ENCODE data around the gene TCF20. TPM values are rescaled to one million over a fixed set of nuclear protein-coding genes. Genes with fewer than 3 reads are reported as not detected.

TCF20 gene
- polyA plus RNA-seq, 1 of the 3 experiments (the other 2 are of a cell fraction), result 8.5 TPM

DNA sequence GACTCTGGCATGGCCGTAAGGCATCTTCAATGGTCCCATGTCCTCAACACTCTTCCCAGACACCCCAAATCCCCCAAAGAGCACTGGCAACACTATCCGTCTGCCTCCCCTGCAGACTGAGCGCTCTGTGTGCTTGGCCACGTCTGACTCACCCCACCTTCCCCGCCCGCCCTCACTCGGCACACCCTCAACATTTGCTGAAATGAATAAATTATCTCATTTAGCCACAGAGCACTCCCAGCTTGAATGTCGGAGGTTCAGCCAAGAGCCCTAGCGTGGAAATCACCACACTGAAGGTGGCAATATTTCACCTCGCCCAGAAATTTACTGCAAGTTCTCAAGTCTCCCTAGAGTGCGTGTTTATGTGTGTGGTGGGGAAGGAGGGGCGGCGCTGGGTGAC, 46.6 kb upstream of the TCF20 start:
- TF ChIP-seq JUND (IDR thresholded peaks at IDR 0.05) (no peak), SMC3 (IDR thresholded peaks at IDR 0.05; ENCODE audit: low read depth, low read length) (no peak), CTCF (IDR thresholded peaks at IDR 0.05) (no peak), EP300 (IDR thresholded peaks at IDR 0.05; ENCODE audit: borderline replicate concordance in 1 of 2, low read depth in 1 of 2, low read length in 1 of 2) (no peak), TAF1 (IDR thresholded peaks at IDR 0.05; ENCODE audit: borderline replicate concordance, low read depth, low read length) (no peak), MEF2A (IDR thresholded peaks at IDR 0.05; ENCODE audit: borderline replicate concordance, low read depth) (no peak), MXI1 (IDR thresholded peaks at IDR 0.05; ENCODE audit: low read depth, low read length) (no peak), RFX5 (IDR thresholded peaks at IDR 0.05; ENCODE audit: low read length) (no peak), FOXJ3 (CRISPR knock-in tag; IDR thresholded peaks at IDR 0.05) (no peak), PBX3 (IDR thresholded peaks at IDR 0.05) (no peak), GABPA (IDR thresholded peaks at IDR 0.05; ENCODE audit: low read depth) (no peak), SIN3A (IDR thresholded peaks at IDR 0.05; ENCODE audit: borderline replicate concordance, low read depth, low read length) (no peak), ELF1 (IDR thresholded peaks at IDR 0.05) (no peak), NRF1 (IDR thresholded peaks at IDR 0.05; ENCODE audit: low read depth, low read length) (no peak), RAD21 (IDR thresholded peaks at IDR 0.05; ENCODE audit: low read length) (no peak)
- TF ChIP-seq, protein P1, sequence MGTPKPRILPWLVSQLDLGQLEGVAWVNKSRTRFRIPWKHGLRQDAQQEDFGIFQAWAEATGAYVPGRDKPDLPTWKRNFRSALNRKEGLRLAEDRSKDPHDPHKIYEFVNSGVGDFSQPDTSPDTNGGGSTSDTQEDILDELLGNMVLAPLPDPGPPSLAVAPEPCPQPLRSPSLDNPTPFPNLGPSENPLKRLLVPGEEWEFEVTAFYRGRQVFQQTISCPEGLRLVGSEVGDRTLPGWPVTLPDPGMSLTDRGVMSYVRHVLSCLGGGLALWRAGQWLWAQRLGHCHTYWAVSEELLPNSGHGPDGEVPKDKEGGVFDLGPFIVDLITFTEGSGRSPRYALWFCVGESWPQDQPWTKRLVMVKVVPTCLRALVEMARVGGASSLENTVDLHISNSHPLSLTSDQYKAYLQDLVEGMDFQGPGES (IDR thresholded peaks at IDR 0.05; ENCODE audit: low read depth, low read length), result no peak
- Histone ChIP-seq H4K20me1 (ENCODE audit: insufficient read depth) (no peaks in the 10 kb centered on the region), H3K4me1 (ENCODE audit: control insufficient read depth in 1 of 2, insufficient read depth in 2 of 2, low read depth in 1 of 2, low read length in 1 of 2) (peaks cover 0 to 32% of the 10 kb centered on the region in 2 experiments; a peak in 1 of 4 replicates), H3K36me3 (replicated peaks in 1 of 2; ENCODE audit: control insufficient read depth in 1 of 2, insufficient read depth in 2 of 2, low read length in 1 of 2) (no peaks in the 10 kb centered on the region), H3K9me2 (no peaks in the 10 kb centered on the region), H2AFZ (ENCODE audit: low read depth) (no peak overlapping the region), H3K27me3 (ENCODE audit: insufficient read depth) (no peaks in the 10 kb centered on the region), H3K4me3 (ENCODE audit: low read depth in 2 of 2, low read length in 1 of 2) (no peak overlapping the region), H3K79me2 (ENCODE audit: insufficient read depth) (no peaks in the 10 kb centered on the region), H3K27ac (ENCODE audit: low read depth in 2 of 2, low read length in 1 of 2) (no peak overlapping the region), H3K9me3 (no peaks in the 10 kb centered on the region), H3K9ac (no peak overlapping the region), H3K4me2 (no peak overlapping the region), H3F3A (replicated peaks; ENCODE audit: insufficient read depth) (no peaks in the 10 kb centered on the region)
- CTCF ChIA-PET, result interaction anchor here (1.3 kb wide), 1 partner anchor 20 kb away, joined by 3 read pairs; no protein-coding TSS in a partner anchor
- POLR2A ChIA-PET, result no interaction called here
- DNase-seq, result no peak
- 83% methylated on average over 10 of the region's 13 CpGs for WGBS (ENCODE audit: low lambda C conversion rate)

GRCh38 chr22:42315392-42315756, 44.9 kb upstream of the TCF20 start:
- no peak for DNase-seq
- Histone ChIP-seq H3K4me3 (ENCODE audit: low read depth in 2 of 2, low read length in 1 of 2) (no peak overlapping the region), H3K27me3 (ENCODE audit: insufficient read depth) (no peaks in the 10 kb centered on the region), H3K36me3 (replicated peaks in 1 of 2; ENCODE audit: control insufficient read depth in 1 of 2, insufficient read depth in 2 of 2, low read length in 1 of 2) (no peaks in the 10 kb centered on the region), H3K9me3 (no peaks in the 10 kb centered on the region), H3K9me2 (no peaks in the 10 kb centered on the region), H3K79me2 (ENCODE audit: insufficient read depth) (no peaks in the 10 kb centered on the region), H3K27ac (ENCODE audit: low read depth in 2 of 2, low read length in 1 of 2) (no peak overlapping the region), H3K9ac (no peak overlapping the region), H3K4me1 (ENCODE audit: control insufficient read depth in 1 of 2, insufficient read depth in 2 of 2, low read depth in 1 of 2, low read length in 1 of 2) (peaks cover 0 to 32% of the 10 kb centered on the region in 2 experiments; a peak in 1 of 4 replicates), H4K20me1 (ENCODE audit: insufficient read depth) (no peaks in the 10 kb centered on the region), H3K4me2 (no peak overlapping the region), H3F3A (replicated peaks; ENCODE audit: insufficient read depth) (no peaks in the 10 kb centered on the region), H2AFZ (ENCODE audit: low read depth) (no peak overlapping the region)
- TF ChIP-seq TAF1 (IDR thresholded peaks at IDR 0.05; ENCODE audit: borderline replicate concordance, low read depth, low read length) (no peak), RFX5 (IDR thresholded peaks at IDR 0.05; ENCODE audit: low read length) (no peak), MXI1 (IDR thresholded peaks at IDR 0.05; ENCODE audit: low read depth, low read length) (no peak), JUND (IDR thresholded peaks at IDR 0.05) (no peak), SMC3 (IDR thresholded peaks at IDR 0.05; ENCODE audit: low read depth, low read length) (no peak)
- POLR2A ChIA-PET, result no interaction called here
- CTCF ChIA-PET, result interaction anchor here (1.5 kb wide), 1 partner anchor 31 kb away, joined by 3 read pairs; no protein-coding TSS in a partner anchor

All from SK-N-SH (cell line).